ENCODE measurements around the gene PTPRD. TPM values are rescaled to one million over a fixed set of nuclear protein-coding genes. Genes with fewer than 3 reads are reported as not detected.

Gene PTPRD
- total RNA-seq, 1 donor from 2014 or later: 136 TPM

DNA sequence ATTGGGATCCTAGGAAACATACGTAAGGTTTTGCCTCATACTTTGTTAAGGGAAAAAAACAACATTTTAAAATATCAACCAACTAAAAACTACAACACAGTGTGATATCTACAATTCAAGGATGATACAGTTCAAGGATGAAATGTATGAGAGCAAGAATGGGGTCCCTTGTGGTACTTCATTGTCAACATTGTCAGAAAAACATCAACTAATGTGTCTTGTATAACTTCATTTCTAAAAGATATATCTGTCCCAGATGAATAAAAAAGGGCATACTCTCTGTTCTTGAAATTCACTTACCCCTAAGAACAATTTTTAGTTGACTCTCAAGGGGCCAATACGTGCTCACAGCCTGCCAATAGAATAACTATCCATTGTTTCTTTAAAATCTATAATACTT, 1250.5 kb downstream of the PTPRD start:
- H3F3A ChIP-seq (ENCODE audit: low read depth): no peaks in the 10 kb centered on the region
- Mint-ChIP-seq H3K36me3 (no peaks in the 10 kb centered on the region), H3K27me3 (ENCODE audit: insufficient read depth, low read depth) (no peaks in the 10 kb centered on the region), H3K9me3 (no peaks in the 10 kb centered on the region), H3K27ac (no peak overlapping the region), H3K4me3 (no peak overlapping the region), H3K4me1 (no peaks in the 10 kb centered on the region)
- H3K4me2 ChIP-seq: no peak overlapping the region
- no peaks in the 10 kb centered on the region for H4K20me1 ChIP-seq (ENCODE audit: low read depth)
- TF ChIP-seq EZH2phosphoT487 (IDR thresholded peaks at IDR 0.05): no peak
- TF ChIP-seq, protein P1, sequence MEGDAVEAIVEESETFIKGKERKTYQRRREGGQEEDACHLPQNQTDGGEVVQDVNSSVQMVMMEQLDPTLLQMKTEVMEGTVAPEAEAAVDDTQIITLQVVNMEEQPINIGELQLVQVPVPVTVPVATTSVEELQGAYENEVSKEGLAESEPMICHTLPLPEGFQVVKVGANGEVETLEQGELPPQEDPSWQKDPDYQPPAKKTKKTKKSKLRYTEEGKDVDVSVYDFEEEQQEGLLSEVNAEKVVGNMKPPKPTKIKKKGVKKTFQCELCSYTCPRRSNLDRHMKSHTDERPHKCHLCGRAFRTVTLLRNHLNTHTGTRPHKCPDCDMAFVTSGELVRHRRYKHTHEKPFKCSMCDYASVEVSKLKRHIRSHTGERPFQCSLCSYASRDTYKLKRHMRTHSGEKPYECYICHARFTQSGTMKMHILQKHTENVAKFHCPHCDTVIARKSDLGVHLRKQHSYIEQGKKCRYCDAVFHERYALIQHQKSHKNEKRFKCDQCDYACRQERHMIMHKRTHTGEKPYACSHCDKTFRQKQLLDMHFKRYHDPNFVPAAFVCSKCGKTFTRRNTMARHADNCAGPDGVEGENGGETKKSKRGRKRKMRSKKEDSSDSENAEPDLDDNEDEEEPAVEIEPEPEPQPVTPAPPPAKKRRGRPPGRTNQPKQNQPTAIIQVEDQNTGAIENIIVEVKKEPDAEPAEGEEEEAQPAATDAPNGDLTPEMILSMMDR (IDR thresholded peaks at IDR 0.05): no peak
- TF ChIP-seq EZH2 (IDR thresholded peaks at IDR 0.05): no peak
- H3K4me3 ChIP-seq: no peak overlapping the region
- no peaks in the 10 kb centered on the region for H3K79me2 ChIP-seq (ENCODE audit: low read depth)
- DNase-seq (ENCODE audit: low spot score): no peak
- no peaks in the 10 kb centered on the region for H3K27me3 ChIP-seq
- no peak overlapping the region for H3K27ac ChIP-seq
- H3K36me3 ChIP-seq: no peaks in the 10 kb centered on the region
- H3K4me1 ChIP-seq: no peaks in the 10 kb centered on the region
- no peaks in the 10 kb centered on the region for H3K9me3 ChIP-seq (ENCODE audit: low read depth)
- no peak overlapping the region for H3K9ac ChIP-seq
- H2AFZ ChIP-seq (replicated peaks): no peak overlapping the region

DNA sequence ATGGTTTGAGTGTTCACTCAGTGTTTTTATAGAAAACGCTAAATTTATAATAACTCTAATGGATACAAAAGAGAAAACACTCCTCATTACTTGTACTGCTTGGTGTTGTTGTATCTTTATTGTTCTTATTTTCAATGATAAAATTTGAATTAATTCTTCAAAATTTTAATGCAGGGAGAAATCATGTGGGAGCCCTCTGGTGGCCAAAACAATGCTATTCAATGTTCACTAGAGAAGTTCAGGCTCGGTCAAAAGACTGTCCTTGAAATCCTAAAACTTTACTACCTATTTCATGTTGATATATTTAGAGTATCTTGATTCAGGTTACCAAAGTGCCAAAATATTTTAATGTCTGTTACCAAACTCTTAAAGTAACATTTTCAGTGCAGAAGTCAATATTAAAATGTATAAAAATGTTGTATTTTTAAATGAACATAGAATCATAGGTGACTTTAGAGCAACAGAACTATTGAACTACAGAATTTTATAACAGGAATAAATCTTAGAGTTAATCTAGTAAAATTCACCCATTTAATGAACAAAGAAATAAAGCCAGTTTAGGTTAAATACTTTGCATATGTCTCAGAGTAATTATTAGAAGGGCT, 1259.8 kb downstream of the PTPRD start:
- no peaks in the 10 kb centered on the region for H3K4me1 Mint-ChIP-seq
- Histone ChIP-seq H3K4me1 (peaks cover 6% of the 10 kb centered on the region), H4K20me1 (ENCODE audit: low read depth) (no peaks in the 10 kb centered on the region), H3K9ac (no peak overlapping the region), H3K4me2 (no peak overlapping the region), H3K36me3 (no peaks in the 10 kb centered on the region), H3K79me2 (ENCODE audit: low read depth) (no peaks in the 10 kb centered on the region), H3K4me3 (no peak overlapping the region), H2AFZ (replicated peaks) (no peak overlapping the region), H3F3A (ENCODE audit: low read depth) (no peaks in the 10 kb centered on the region), H3K27me3 (no peaks in the 10 kb centered on the region), H3K9me3 (ENCODE audit: low read depth) (no peaks in the 10 kb centered on the region), H3K27ac (no peak overlapping the region)
- TF ChIP-seq EZH2 (IDR thresholded peaks at IDR 0.05) (no peak), EZH2phosphoT487 (IDR thresholded peaks at IDR 0.05) (no peak)
- TF ChIP-seq, protein P1 (IDR thresholded peaks at IDR 0.05): peak; percentile 90
- H3K36me3 Mint-ChIP-seq: no peaks in the 10 kb centered on the region
- peak; percentile 36 for DNase-seq (ENCODE audit: low spot score)
- no peaks in the 10 kb centered on the region for H3K9me3 Mint-ChIP-seq
- H3K4me3 Mint-ChIP-seq: no peak overlapping the region
- H3K27me3 Mint-ChIP-seq (ENCODE audit: insufficient read depth, low read depth): no peaks in the 10 kb centered on the region
- H3K27ac Mint-ChIP-seq: no peak overlapping the region

DNA sequence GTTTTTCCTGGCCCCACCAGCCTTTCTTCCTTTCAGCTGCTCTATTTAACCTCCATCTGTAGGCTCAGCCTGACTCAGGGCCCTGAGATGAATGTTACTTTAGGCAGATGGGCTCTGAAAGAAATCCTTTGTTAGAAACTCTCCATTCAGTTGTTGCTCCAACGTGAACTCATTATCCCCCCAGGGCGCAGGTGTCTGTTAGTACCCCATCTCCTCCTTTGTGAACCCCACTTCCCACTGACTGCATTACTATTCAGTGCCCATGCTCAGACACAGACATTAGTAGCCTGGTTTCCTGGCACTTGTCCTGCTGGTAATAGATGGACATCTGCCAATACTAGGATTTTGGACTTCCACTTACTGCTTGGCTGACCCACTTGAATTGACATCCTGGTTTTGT, 1271.6 kb downstream of the PTPRD start:
- Histone ChIP-seq H3K36me3 (no peaks in the 10 kb centered on the region), H3F3A (ENCODE audit: low read depth) (peaks cover 10% of the 10 kb centered on the region), H3K27ac (peak overlapping the region; percentile 55), H2AFZ (replicated peaks) (no peak overlapping the region), H3K27me3 (no peaks in the 10 kb centered on the region), H3K4me1 (peaks cover 17% of the 10 kb centered on the region), H3K4me3 (no peak overlapping the region), H3K9me3 (ENCODE audit: low read depth) (no peaks in the 10 kb centered on the region), H4K20me1 (ENCODE audit: low read depth) (no peaks in the 10 kb centered on the region), H3K9ac (no peak overlapping the region), H3K4me2 (peak overlapping the region; percentile 33), H3K79me2 (ENCODE audit: low read depth) (no peaks in the 10 kb centered on the region)
- TF ChIP-seq EZH2phosphoT487 (IDR thresholded peaks at IDR 0.05) (no peak), EZH2 (IDR thresholded peaks at IDR 0.05) (no peak)
- TF ChIP-seq, protein P1 (IDR thresholded peaks at IDR 0.05): no peak
- Mint-ChIP-seq H3K36me3 (no peaks in the 10 kb centered on the region), H3K4me1 (peaks cover 9% of the 10 kb centered on the region), H3K27me3 (ENCODE audit: insufficient read depth, low read depth) (peaks cover 2% of the 10 kb centered on the region), H3K27ac (peak overlapping the region; percentile 21), H3K9me3 (no peaks in the 10 kb centered on the region), H3K4me3 (no peak overlapping the region)
- DNase-seq (ENCODE audit: low spot score): peak; percentile 74

All from neural progenitor cell (in vitro differentiated cells).